GM10248 (cell line): ENCODE measurements around the gene ATP11B.

Source experiments
- CTCF ChIA-PET: fragments of 300-600 bp; sonication (Branson Sonifier 250); formaldehyde crosslinking; extraction: SDS; loops from one replicate; lab custom pipeline; 2021; ENCODE audit warnings: antibody characterized with exemption; lab: Yijun Ruan, JAX
- POLR2A ChIA-PET: fragments of 350-650 bp; sonication (Branson Sonifier 250); formaldehyde crosslinking; extraction: SDS; loops from one replicate; lab custom pipeline; 2020; ENCODE audit warnings: antibody characterized with exemption; lab: Yijun Ruan, JAX
- DNase-seq: peaks from one replicate; pipeline ENCODE4 v3.0.0; 2012; ENCODE audit errors: extremely low spot score
- TF ChIP-seq, protein P1 (sequence below): IDR thresholded peaks from 2 replicates; pipeline ENCODE4 v1.5.1; 2012; ENCODE audit warnings: mild to moderate bottlenecking, low read depth; ENCODE audit errors: extremely low read depth, missing control alignments, control extremely low read depth

Gene ATP11B

DNA sequence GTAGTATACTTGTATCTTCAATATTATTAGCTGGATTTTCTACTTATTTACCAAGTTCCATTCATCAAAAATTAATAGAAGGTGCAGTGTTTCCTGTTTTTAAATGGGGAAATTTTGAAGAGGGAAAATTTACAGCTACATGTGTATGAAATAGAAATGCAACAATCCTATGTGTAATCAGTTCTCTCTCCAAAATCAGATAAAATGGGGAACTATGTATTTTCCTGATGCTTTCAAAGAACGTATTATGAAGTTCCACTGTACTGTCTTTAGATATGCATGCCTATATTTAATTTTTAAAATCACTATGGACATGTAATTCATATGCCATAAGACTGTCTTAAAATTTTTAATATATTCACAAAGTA is 143.6 kb downstream of the ATP11B start:
- ChIA-PET POLR2A (no interaction called here), CTCF (interaction anchor here (1.0 to 2.0 kb wide), 3 partner anchors 18 to 43 kb away, joined by 3 to 4 read pairs (median 4); no protein-coding TSS in a partner anchor)
- no peak for DNase-seq
- TF ChIP-seq, protein P1, sequence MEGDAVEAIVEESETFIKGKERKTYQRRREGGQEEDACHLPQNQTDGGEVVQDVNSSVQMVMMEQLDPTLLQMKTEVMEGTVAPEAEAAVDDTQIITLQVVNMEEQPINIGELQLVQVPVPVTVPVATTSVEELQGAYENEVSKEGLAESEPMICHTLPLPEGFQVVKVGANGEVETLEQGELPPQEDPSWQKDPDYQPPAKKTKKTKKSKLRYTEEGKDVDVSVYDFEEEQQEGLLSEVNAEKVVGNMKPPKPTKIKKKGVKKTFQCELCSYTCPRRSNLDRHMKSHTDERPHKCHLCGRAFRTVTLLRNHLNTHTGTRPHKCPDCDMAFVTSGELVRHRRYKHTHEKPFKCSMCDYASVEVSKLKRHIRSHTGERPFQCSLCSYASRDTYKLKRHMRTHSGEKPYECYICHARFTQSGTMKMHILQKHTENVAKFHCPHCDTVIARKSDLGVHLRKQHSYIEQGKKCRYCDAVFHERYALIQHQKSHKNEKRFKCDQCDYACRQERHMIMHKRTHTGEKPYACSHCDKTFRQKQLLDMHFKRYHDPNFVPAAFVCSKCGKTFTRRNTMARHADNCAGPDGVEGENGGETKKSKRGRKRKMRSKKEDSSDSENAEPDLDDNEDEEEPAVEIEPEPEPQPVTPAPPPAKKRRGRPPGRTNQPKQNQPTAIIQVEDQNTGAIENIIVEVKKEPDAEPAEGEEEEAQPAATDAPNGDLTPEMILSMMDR, result no peak

GRCh38 chr3:182937293-182938051 is 144.2 kb downstream of the ATP11B start:
- CTCF ChIA-PET, result interaction anchor here (1.0 to 2.0 kb wide), 3 partner anchors 18 to 43 kb away, joined by 3 to 4 read pairs (median 4); no protein-coding TSS in a partner anchor
- POLR2A ChIA-PET, result interaction anchor here (0.7 kb wide), 1 partner anchor 9 kb away, joined by 3 read pairs; no protein-coding TSS in a partner anchor
- no peak for DNase-seq
- TF ChIP-seq, protein P1, result no peak

DNA sequence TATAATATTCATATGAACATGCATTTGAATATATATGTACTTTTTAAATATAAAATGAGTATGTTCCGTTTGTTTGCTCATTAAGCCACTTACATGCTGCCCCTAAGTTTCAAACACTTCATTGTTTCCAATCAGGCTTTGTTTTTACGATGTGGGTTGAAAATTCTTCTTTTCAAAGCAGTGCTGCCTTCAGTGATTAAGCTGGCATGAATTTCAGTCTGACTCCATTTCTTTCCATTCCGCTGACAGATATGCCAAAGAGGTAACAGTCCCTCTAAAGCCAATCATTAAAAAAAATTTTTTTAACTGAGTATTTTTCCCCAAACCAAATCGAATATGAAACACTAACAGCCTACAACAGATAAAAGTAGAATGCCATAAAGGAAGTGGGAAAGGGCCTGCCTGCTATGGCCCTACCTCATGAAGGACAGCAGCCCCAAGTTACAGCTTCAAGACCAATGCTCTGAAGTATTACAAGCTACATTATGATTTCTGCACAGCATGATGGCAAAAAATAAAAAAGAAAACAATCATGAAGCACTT is 147.0 kb downstream of the ATP11B start:
- DNase-seq, result no peak
- POLR2A ChIA-PET, result no interaction called here

DNA sequence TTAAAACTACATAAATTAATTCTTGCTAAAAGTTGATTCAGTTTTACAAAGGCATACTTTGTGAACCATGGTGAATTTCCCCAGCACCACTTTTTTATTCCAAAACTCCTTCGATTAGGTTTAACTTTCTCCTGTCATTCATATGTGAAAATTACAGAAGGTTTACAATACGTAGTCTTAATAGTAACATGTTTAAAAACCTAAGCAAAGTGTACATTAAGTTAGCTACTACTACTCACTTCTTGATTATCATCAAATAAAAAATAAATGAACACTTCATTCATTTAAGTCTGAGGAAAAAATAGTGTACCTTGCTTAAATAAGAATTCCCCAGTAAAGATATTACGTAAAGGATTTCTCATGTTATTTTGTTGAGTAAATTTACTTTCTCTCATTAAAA is 148.4 kb downstream of the ATP11B start:
- ChIA-PET POLR2A (no interaction called here), CTCF (no interaction called here)

More for the DNA sequence above, 147.0 kb downstream of the ATP11B start:
- CTCF ChIA-PET, result no interaction called here
- TF ChIP-seq, protein P1, result no peak

DNA sequence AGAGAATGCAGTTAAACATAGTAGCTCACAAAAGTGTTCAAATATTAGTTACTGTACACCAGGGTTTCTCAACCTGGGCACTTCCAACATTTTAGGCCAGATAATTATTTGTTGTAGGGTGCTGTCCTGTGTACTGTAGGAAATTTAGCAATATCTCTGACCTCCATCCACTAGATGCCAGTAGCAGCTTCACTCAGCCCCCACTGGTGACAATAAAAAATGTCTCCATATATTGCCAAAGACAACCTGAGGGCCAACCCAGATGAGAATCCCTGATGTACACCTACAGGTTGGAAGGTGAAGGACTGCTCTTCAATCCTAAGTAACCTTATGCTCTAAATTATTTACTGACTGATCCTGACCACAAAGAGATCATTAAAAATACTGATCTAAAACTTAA is 154.6 kb downstream of the ATP11B start:
- TF ChIP-seq, protein P1, result no peak
- DNase-seq, result no peak

More for the DNA sequence above, 148.4 kb downstream of the ATP11B start:
- TF ChIP-seq, protein P1, result no peak
- DNase-seq, result no peak

GRCh38 chr3:182948305-182948704 is 155.0 kb downstream of the ATP11B start:
- ChIA-PET CTCF (interaction anchor here (1.1 kb wide), 1 partner anchor 39 kb away, joined by 3 read pairs; no protein-coding TSS in a partner anchor), POLR2A (no interaction called here)
- TF ChIP-seq, protein P1, result no peak
- DNase-seq, result no peak

More for the DNA sequence above, 154.6 kb downstream of the ATP11B start:
- ChIA-PET CTCF (interaction anchor here (1.1 kb wide), 1 partner anchor 38 kb away, joined by 3 read pairs; no protein-coding TSS in a partner anchor), POLR2A (no interaction called here)
